ENCODE results near the gene OR5K3.
"Not testable (repeated sequence)": the region's sequence is repeated elsewhere in the genome, so short reads cannot be mapped to it uniquely, and the experiment has no call there.

Gene OR5K3

GRCh38 chr3:98388147-98388546 is 2.3 kb upstream of the OR5K3 start:
- no peak for TF ChIP-seq POLR2A (IDR thresholded peaks at IDR 0.05; ENCODE audit: low read depth, low read length)
- FAIRE-seq: no peak
- DNase-seq (ENCODE audit: insufficient read length, low spot score): no peak

DNA sequence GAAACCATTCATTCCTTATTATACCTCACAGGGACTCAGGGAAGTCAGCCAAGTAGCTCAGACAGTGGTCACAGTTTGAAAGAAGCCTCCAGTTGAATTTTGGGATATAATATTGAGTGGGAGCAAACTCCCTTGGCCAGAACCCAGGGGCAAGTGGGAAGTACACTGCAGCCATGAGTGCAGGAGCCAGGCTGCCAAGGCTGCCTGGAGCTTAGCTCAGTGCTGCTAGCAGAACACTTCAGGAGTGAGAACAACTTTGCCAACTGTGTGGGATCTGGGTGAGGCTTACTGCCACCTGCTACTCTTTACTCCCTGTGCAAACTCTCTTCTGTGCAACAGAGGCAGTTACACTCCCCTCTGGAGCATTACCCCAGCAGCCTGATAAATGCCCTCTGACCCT is 4.6 kb downstream of the OR5K3 start:
- DNase-seq (ENCODE audit: insufficient read length, low spot score) (no peak), FAIRE-seq (no peak)
- no peak for TF ChIP-seq POLR2A (IDR thresholded peaks at IDR 0.05; ENCODE audit: low read depth, low read length)

GRCh38 chr3:98396482-98396881 is 6.0 kb downstream of the OR5K3 start:
- not testable (repeated sequence) for DNase-seq (ENCODE audit: insufficient read length, low spot score); FAIRE-seq

DNA sequence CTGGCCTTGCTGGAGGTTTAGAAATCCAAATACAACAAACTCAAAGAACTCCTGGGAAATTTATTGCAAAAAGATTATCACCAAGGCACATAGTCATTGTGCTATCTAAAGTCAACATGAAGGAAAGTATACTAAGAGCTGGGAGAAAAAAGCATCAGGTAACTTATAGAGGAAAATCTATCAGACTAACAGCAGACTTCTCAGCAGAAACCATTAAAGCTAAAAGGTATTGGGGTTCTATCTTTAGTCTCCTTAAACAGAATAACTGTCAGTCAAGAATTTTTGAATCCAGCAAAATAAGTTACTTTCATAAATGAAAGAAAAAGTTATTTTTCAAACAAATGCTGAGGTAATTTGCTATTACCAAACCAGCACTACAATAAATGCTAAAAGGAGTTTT is 8.0 kb downstream of the OR5K3 start:
- FAIRE-seq (no peak), DNase-seq (ENCODE audit: insufficient read length, low spot score) (no peak)
- TF ChIP-seq POLR2A (IDR thresholded peaks at IDR 0.05; ENCODE audit: low read depth, low read length): no peak

DNA sequence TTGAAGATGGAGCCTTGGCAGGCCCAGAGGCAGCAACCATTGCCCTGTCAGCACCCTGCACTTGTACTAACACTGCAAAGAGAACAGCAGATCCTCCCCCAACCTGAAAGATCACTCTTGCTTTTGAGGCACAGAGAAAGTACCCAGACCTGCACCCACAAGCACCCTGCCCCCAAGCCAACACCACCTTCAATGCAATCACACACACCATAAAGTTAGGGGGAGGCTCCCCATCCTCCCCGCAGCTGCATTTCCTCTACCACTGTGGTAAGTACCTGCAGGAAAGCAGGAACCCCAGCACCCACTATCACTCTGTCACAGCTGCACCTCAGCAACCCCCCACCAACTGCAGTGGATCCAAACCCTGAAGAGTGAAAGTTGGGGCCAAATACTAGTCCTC is 12.0 kb downstream of the OR5K3 start:
- no peak for FAIRE-seq
- TF ChIP-seq POLR2A (IDR thresholded peaks at IDR 0.05; ENCODE audit: low read depth, low read length): no peak
- no peak for DNase-seq (ENCODE audit: insufficient read length, low spot score)

DNA sequence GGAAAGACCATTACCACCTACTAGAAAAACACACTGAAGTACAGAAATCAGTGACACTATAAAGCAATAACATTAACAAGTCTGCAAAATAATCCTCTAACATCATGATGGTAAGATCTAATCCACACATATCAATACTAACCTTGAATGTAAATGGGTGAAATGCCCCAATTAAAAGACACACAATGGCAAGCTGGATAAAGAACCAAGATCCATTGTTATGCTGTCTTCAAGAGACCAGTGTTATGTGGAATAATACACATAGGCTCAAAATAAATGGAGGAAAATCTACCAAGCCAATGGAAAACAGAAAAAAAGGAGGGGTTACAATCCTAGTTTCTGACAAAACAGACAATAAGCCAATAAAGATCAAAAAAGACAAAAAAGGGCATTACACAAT is 13.5 kb downstream of the OR5K3 start:
- no peak for TF ChIP-seq POLR2A (IDR thresholded peaks at IDR 0.05; ENCODE audit: low read depth, low read length)
- FAIRE-seq (no peak), DNase-seq (ENCODE audit: insufficient read length, low spot score) (no peak)

DNA sequence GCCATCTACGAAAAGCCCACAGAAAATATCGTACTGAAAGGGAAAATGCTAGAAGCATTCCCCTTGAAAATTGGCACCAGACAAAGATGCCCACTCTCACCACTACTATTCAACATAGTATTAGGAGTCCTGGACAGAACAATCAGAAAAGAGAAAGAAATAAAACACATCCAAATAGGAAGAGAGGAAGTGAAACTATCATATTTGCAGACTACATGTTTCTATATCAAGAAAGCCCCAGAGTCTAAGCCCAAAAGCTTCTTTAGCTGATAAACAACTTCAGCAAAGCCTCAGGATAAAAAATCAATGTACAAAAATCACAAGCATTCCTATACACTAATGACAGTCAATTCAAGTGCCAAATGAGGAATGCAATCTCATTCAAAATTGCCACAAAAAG is 15.6 kb downstream of the OR5K3 start:
- no peak for FAIRE-seq
- no peak for TF ChIP-seq POLR2A (IDR thresholded peaks at IDR 0.05; ENCODE audit: low read depth, low read length)
- DNase-seq (ENCODE audit: insufficient read length, low spot score): no peak

DNA sequence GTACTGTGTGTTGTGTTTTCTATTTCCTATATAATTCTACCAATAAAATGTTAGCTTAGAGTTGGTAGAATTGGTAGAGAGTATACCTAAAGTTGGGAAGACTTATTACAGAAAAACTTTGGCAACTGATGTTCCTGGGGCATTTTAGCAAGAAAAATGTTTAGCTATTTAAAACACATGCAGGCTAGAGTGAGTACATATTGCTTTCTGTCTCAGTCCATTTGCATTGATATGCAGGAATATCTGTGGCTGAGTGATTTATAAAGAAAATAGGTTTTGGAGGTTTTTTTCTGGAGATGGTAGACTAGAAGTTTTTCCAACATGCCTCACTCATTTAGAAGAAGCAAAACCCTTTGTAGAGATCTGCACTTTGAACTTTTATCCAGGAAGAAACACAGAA is 42.1 kb downstream of the OR5K3 start:
- DNase-seq (ENCODE audit: insufficient read length, low spot score) (no peak), FAIRE-seq (no peak)
- no peak for TF ChIP-seq POLR2A (IDR thresholded peaks at IDR 0.05; ENCODE audit: low read depth, low read length)

DNA sequence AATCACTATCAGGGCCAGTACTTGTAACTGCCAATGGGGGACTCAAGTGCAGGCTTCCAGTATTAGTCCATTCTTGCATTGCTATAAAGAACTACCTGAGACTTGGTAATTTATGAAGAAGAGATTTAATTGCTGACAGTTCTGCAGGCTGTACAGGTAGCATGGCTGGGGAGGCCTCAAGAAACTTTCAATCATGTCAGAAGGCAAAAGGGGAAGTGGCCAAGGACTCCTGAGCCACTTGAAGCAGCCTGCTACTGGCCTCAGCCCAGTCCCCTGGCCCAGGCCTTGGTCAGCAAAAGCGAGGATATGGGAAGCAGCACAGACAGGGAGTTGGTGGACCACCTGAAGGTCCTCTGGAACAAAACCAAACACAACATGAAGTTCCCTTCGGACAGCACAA is 43.3 kb downstream of the OR5K3 start:
- no peak for DNase-seq (ENCODE audit: insufficient read length, low spot score)
- no peak for FAIRE-seq
- no peak for TF ChIP-seq POLR2A (IDR thresholded peaks at IDR 0.05; ENCODE audit: low read depth, low read length)

GRCh38 chr3:98434412-98434811 is 43.9 kb downstream of the OR5K3 start:
- FAIRE-seq (no peak), DNase-seq (ENCODE audit: insufficient read length, low spot score) (no peak)
- TF ChIP-seq POLR2A (IDR thresholded peaks at IDR 0.05; ENCODE audit: low read depth, low read length): no peak

GRCh38 chr3:98440283-98440682 is 49.8 kb downstream of the OR5K3 start:
- TF ChIP-seq POLR2A (IDR thresholded peaks at IDR 0.05; ENCODE audit: low read depth, low read length): no peak
- FAIRE-seq: no peak
- no peak for DNase-seq (ENCODE audit: insufficient read length, low spot score)
